Spinal cord (tissue), 10 donors: ENCODE data around the gene KCNMB4. TPM values are rescaled to one million over a fixed set of nuclear protein-coding genes. Genes with fewer than 3 reads are reported as not detected.

Experiments used
- DNase-seq, 6 donors: peaks; one replicate each; pipeline versions ENCODE4 v3.0.0 to v3.0.0-alpha.2; 2013 to 2015; ENCODE audit warnings: low spot score in 6 of 6, low read depth in 4 of 6
- H3K27ac ChIP-seq: one replicate; pipeline ENCODE4 v1.5.1; 2013; ENCODE audit warnings: low read depth, low read length, control low read depth
- H3K27me3 ChIP-seq: one replicate; pipeline ENCODE4 v1.6.1; 2013; ENCODE audit warnings: low read length; ENCODE audit not compliant: control insufficient read depth, insufficient read depth
- H3K36me3 ChIP-seq: one replicate; pipeline ENCODE4 v1.6.1; 2013; ENCODE audit warnings: low read length; ENCODE audit not compliant: control insufficient read depth, insufficient read depth
- H3K4me1 ChIP-seq: one replicate; pipeline ENCODE4 v1.6.1; 2013; ENCODE audit warnings: low read length; ENCODE audit not compliant: control insufficient read depth, insufficient read depth
- H3K4me3 ChIP-seq: one replicate; pipeline ENCODE4 v1.5.1; 2013; ENCODE audit warnings: low read depth, low read length, control low read depth
- H3K9me3 ChIP-seq: one replicate; pipeline ENCODE4 v1.6.1; 2013; ENCODE audit warnings: low read length; ENCODE audit not compliant: control insufficient read depth, insufficient read depth
- WGBS: methylation state at CpG from one replicate; pipeline ENCODE4 v1.1.5; 2013; ENCODE audit warnings: missing lambda C conversion rate; ENCODE audit not compliant: insufficient coverage; 5-methylcytosine and 5-hydroxymethylcytosine counted together
- polyA plus RNA-seq, 2 donors: library from polyadenylated mRNA; unstranded; fragments of 120-200 nt; gene quantifications; one replicate each; pipeline ENCODE4 v1.2.1, GENCODE V29; 2013; ENCODE audit not compliant: insufficient read length in 2 of 2
- total RNA-seq, 2 donors: library from RNA; depleted of rRNA in 1 of 2; stranded (reverse); fragments of 120-200 nt in 1 of 2; fragments of >200 nt in 1 of 2; gene quantifications; one replicate each; pipeline versions ENCODE4 v1.2.3 to v1.2.4, GENCODE V29; 2013 to 2014
- donor health status: healthy.

KCNMB4 gene
- total and polyA plus RNA-seq, 4 donors: 14.0 to 42.1 (median 30.5) TPM

DNA sequence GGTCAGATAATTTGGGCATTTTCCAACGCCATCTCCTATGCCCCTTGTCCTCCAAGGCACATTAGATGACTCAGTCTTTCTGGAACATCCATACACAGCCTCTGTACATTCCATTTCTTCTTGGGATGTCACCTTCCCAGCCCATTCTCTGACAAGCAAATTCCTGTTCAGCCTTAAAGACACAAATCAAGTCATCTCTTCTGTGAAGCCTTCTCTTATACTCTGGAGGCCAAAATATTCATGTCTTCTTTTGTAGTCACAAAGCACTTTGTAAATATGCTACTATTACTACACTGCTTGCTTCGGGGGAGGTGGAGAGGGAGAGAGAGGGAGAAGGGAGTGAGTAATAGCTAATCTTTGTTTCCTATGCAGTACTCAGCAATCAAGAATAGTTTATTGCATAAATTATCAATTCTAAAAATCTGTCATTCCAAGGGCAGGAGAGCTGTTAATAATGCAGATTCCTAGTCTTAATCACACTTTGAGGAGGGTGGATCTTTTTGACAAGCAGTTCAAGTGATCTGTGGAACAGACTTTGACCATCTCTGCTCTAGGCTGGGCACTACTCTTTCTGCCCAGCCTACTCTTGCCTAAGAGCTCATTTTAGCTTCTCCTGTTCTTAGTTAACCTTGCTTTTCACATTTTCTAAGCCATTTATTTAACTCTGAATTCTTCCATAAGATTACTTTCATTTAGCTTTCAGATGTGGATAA lies 27.9 kb downstream of the KCNMB4 start:
- Histone ChIP-seq H3K9me3 (peaks cover 3% of the 10 kb centered on the region), H3K27ac (no peak overlapping the region), H3K4me3 (no peak overlapping the region), H3K27me3 (no peaks in the 10 kb centered on the region), H3K4me1 (no peaks in the 10 kb centered on the region), H3K36me3 (no peaks in the 10 kb centered on the region)
- DNase-seq: no peak
- WGBS: 100% methylated on average over 1 of the region's 2 CpGs

DNA sequence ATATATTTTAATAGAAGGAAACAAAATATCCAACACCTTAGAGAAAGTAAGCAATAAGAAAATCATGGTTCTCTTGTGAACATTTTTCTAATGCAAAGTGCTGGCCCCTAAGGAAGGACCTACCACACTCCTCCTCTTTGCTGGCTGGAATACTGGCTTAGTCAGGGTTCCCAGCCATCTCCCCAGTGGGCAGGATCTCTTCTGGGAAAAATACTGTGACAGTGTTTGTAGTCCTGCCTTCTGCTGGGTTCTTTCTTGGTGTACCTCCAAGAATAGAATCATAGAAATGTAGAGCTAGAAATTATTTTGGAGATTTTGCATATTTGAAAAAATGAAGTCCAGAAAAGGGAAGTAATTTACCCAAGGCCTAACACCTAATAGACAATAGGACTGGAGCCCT lies 31.9 kb downstream of the KCNMB4 start:
- Histone ChIP-seq H3K9me3 (no peaks in the 10 kb centered on the region), H3K4me1 (no peaks in the 10 kb centered on the region), H3K4me3 (no peak overlapping the region), H3K27me3 (no peaks in the 10 kb centered on the region), H3K36me3 (peaks cover 9% of the 10 kb centered on the region), H3K27ac (no peak overlapping the region)
- DNase-seq: no peak

DNA sequence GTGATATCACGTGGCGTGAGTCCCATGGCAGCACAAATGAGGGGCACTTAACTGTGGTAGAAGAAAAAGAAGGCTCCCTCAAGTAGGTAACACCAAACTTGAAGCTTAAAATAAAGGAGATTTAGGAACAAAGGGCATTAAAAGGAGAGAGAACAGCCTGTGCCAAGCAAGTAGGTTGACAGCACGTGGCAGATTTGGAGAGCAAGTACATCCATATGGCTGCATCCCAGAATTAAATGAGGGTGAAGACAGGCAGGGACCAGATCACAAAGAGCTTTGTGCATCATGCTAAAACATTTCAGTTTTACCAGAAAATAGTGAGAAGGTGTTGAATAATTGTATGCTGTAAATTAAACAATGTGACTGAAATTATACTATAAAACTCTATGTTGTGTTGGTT lies 32.8 kb downstream of the KCNMB4 start:
- no peak for DNase-seq
- no peaks in the 10 kb centered on the region for H3K4me1 ChIP-seq
- H3K27ac ChIP-seq: no peak overlapping the region

GRCh38 chr12:70399311-70399710 lies 33.2 kb downstream of the KCNMB4 start:
- H3K27ac ChIP-seq: no peak overlapping the region
- no peaks in the 10 kb centered on the region for H3K9me3 ChIP-seq
- H3K4me3 ChIP-seq: no peak overlapping the region
- no peaks in the 10 kb centered on the region for H3K4me1 ChIP-seq
- peaks cover 9% of the 10 kb centered on the region for H3K36me3 ChIP-seq
- H3K27me3 ChIP-seq: no peaks in the 10 kb centered on the region
- WGBS: 88% methylated on average over 3 of the region's 6 CpGs
- no peak for DNase-seq

More for the DNA sequence above, 32.8 kb downstream of the KCNMB4 start:
- Histone ChIP-seq H3K27me3 (no peaks in the 10 kb centered on the region), H3K36me3 (peaks cover 9% of the 10 kb centered on the region), H3K9me3 (no peaks in the 10 kb centered on the region), H3K4me3 (no peak overlapping the region)
- WGBS: 70% methylated on average over 1 of the region's 3 CpGs

GRCh38 chr12:70400124-70400523 lies 34.0 kb downstream of the KCNMB4 start:
- Histone ChIP-seq H3K27me3 (no peaks in the 10 kb centered on the region), H3K9me3 (no peaks in the 10 kb centered on the region), H3K4me3 (no peak overlapping the region), H3K4me1 (no peaks in the 10 kb centered on the region), H3K36me3 (peaks cover 9% of the 10 kb centered on the region), H3K27ac (no peak overlapping the region)
- no CpG with 5 or more reads among the region's 3 CpGs for WGBS
- DNase-seq: no peak

- H3K4me3 ChIP-seq: no peak overlapping the region
- H3K27ac ChIP-seq: no peak overlapping the region
- H3K9me3 ChIP-seq: no peaks in the 10 kb centered on the region
- no peak for DNase-seq
- H3K36me3 ChIP-seq: peaks cover 9% of the 10 kb centered on the region
- H3K4me1 ChIP-seq: no peaks in the 10 kb centered on the region
- H3K27me3 ChIP-seq: no peaks in the 10 kb centered on the region
- WGBS: no CpG with 5 or more reads among the region's 1 CpG
Observed at GRCh38 chr12:70402597-70402996, 36.5 kb downstream of the KCNMB4 start.

GRCh38 chr12:70403826-70404225 lies 37.7 kb downstream of the KCNMB4 start:
- DNase-seq: no peak
- H3K27ac ChIP-seq: no peak overlapping the region
- H3K4me1 ChIP-seq: no peaks in the 10 kb centered on the region
- no peaks in the 10 kb centered on the region for H3K9me3 ChIP-seq
- H3K36me3 ChIP-seq: peaks cover 9% of the 10 kb centered on the region
- no peak overlapping the region for H3K4me3 ChIP-seq
- H3K27me3 ChIP-seq: no peaks in the 10 kb centered on the region

- DNase-seq: peak in 1 of 6 donors; percentile 84
- no peaks in the 10 kb centered on the region for H3K9me3 ChIP-seq
- no peaks in the 10 kb centered on the region for H3K27me3 ChIP-seq
- no peak overlapping the region for H3K4me3 ChIP-seq
- no peaks in the 10 kb centered on the region for H3K36me3 ChIP-seq
- H3K27ac ChIP-seq: no peak overlapping the region
- no peaks in the 10 kb centered on the region for H3K4me1 ChIP-seq
- WGBS: 96% methylated on average over 7 of the region's 16 CpGs
Observed at GRCh38 chr12:70408004-70408790, 42.1 kb downstream of the KCNMB4 start.

DNA sequence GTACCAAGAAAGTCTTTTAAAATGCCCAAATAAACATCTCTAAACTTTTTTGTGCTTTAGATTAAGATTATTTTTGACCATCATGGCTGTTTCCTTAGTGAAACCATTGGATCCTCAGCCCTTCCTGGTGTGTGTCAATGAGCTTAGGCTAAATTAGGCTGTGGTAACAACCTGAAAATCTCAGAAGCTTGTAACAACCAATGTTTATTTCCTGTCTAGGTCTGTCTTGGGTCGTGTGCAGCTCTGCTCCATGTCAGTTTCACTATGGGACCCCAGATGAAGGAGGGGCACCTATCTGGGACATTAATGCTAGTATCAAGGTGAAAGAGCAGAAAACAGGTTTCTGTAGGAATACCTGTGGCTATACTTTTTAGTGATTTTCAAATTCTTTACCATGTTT lies 49.9 kb downstream of the KCNMB4 start:
- Histone ChIP-seq H3K36me3 (no peaks in the 10 kb centered on the region), H3K27me3 (no peaks in the 10 kb centered on the region), H3K9me3 (no peaks in the 10 kb centered on the region), H3K27ac (no peak overlapping the region), H3K4me1 (no peaks in the 10 kb centered on the region), H3K4me3 (no peak overlapping the region)
- WGBS: no CpG with 5 or more reads among the region's 1 CpG
- DNase-seq: no peak

GRCh38 chr12:70417121-70417520 lies 51.0 kb downstream of the KCNMB4 start:
- H3K9me3 ChIP-seq: no peaks in the 10 kb centered on the region

More at GRCh38 chr12:70417121-70417520, 51.0 kb downstream of the KCNMB4 start:
- H3K36me3 ChIP-seq: no peaks in the 10 kb centered on the region
- peak in 1 of 6 donors; percentile 15 for DNase-seq
- H3K27ac ChIP-seq: no peak overlapping the region
- H3K4me1 ChIP-seq: no peaks in the 10 kb centered on the region
- no peaks in the 10 kb centered on the region for H3K27me3 ChIP-seq
- H3K4me3 ChIP-seq: no peak overlapping the region
- 100% methylated on average over 2 of the region's 3 CpGs for WGBS
